Caco-2 (cell line): ENCODE data around the gene HYAL1. TPM values are rescaled to one million over a fixed set of nuclear protein-coding genes. Genes with fewer than 3 reads are reported as not detected.

Experiments used
- BruUV-seq: library from RNA; stranded (reverse); fragments of 400-500 nt; replicated peaks from 2 replicates; lab custom pipeline; 2021; lab: Mats Ljungman, UMichigan
- CTCF ChIA-PET: fragments of 300-600 bp; sonication (Branson Sonifier 250); formaldehyde crosslinking; loops from one replicate; lab custom pipeline; 2022; ENCODE audit warnings: antibody characterized with exemption; lab: Charles Lee
- POLR2A ChIA-PET: fragments of 300-600 bp; sonication (Branson Sonifier 250); formaldehyde crosslinking; loops from one replicate; lab custom pipeline; 2022; ENCODE audit warnings: antibody characterized with exemption; lab: Charles Lee
- DNase-seq, 2 experiments: peaks; one replicate each; pipeline versions ENCODE4 v3.0.0 to v3.0.0-alpha.2; 2020 to 2022
- H3K27me3 ChIP-seq: replicated peaks from 2 replicates; pipeline ENCODE4 v1.6.0; 2011; ENCODE audit warnings: low read length; ENCODE audit not compliant: control insufficient read depth, insufficient read depth
- H3K36me3 ChIP-seq: 2 replicates; pipeline ENCODE4 v1.5.1; 2011; ENCODE audit warnings: low read length; ENCODE audit not compliant: control insufficient read depth, insufficient read depth
- H3K4me1 ChIP-seq: fragments of 250-450 bp; sonication (Bioruptor Pico); 2 replicates; pipeline ENCODE4 v1.5.1; 2020; ENCODE audit warnings: mild to moderate bottlenecking
- H3K4me3 ChIP-seq: 2 replicates; pipeline ENCODE4 v1.5.1; 2011; ENCODE audit warnings: low read depth, mild to moderate bottlenecking, control low read depth, low read length
- H3K9me3 ChIP-seq: fragments of 250-450 bp; sonication (Bioruptor Pico); 2 replicates; pipeline ENCODE4 v1.5.1; 2020; ENCODE audit warnings: mild to moderate bottlenecking, moderate library complexity
- H3K27ac Mint-ChIP-seq: one replicate; pipeline ENCODE4 v1.8.0; 2022; ENCODE audit warnings: mixed read lengths; ENCODE audit not compliant: unreplicated experiment
- H3K27me3 Mint-ChIP-seq: one replicate; pipeline ENCODE4 v1.8.0; 2022; ENCODE audit warnings: mixed read lengths; ENCODE audit not compliant: insufficient read depth, unreplicated experiment
- H3K36me3 Mint-ChIP-seq: one replicate; pipeline ENCODE4 v1.8.0; 2022; ENCODE audit warnings: mild to moderate bottlenecking, mixed read lengths; ENCODE audit not compliant: insufficient read depth, unreplicated experiment
- H3K4me1 Mint-ChIP-seq: one replicate; pipeline ENCODE4 v1.8.0; 2022; ENCODE audit warnings: low read depth, mixed read lengths; ENCODE audit not compliant: unreplicated experiment
- H3K4me3 Mint-ChIP-seq: one replicate; pipeline ENCODE4 v1.8.0; 2022; ENCODE audit warnings: mild to moderate bottlenecking, moderate library complexity, mixed read lengths; ENCODE audit not compliant: unreplicated experiment
- H3K9me3 Mint-ChIP-seq: one replicate; pipeline ENCODE4 v1.8.0; 2022; ENCODE audit warnings: mixed read lengths; ENCODE audit not compliant: unreplicated experiment
- CTCF ChIP-seq, 2 experiments: fragments of 200-600 bp in 1 of 2; IDR thresholded peaks; 1 replicate in 1 of 2; 2 replicates in 1 of 2; pipeline versions ENCODE4 v1.5.1 to v1.8.0; 2011 to 2022; ENCODE audit warnings: antibody characterized with exemption in 1 of 2, control low read depth in 1 of 2, inconsistent platforms in 1 of 2, low read depth in 1 of 2, low read length in 1 of 2, mild to moderate bottlenecking in 1 of 2, moderate library complexity in 1 of 2; ENCODE audit not compliant: insufficient read depth in 1 of 2, severe bottlenecking in 1 of 2, unreplicated experiment in 1 of 2
- intact Hi-C: fragments of 100-400 bp; cut with micrococcal nuclease; formaldehyde crosslinking; loops from one replicate; pipeline ENCODE4 v1.10.0; 2022; ENCODE audit not compliant: unreplicated experiment
- total RNA-seq: library from RNA; stranded (reverse); gene quantifications from 2 replicates; pipeline ENCODE4 v1.2.3, GENCODE V29; 2022

The HYAL1 gene
- total RNA-seq, 1 experiment from 2014 or later, result 2.3 TPM

GRCh38 chr3:50271314-50271936 lies 31.9 kb downstream of the HYAL1 start:
- Mint-ChIP-seq H3K9me3 (no peaks in the 10 kb centered on the region), H3K27me3 (no peaks in the 10 kb centered on the region), H3K4me3 (peak overlapping the region; percentile 11), H3K27ac (peak overlapping the region; percentile 70), H3K36me3 (peaks cover 8% of the 10 kb centered on the region), H3K4me1 (peaks cover 39% of the 10 kb centered on the region)
- no peaks in the 10 kb centered on the region for H3K27me3 ChIP-seq
- POLR2A ChIA-PET, result interaction anchor here (1.2 kb wide), 1 partner anchor 36 kb away, joined by 4 read pairs; the partner anchor contains the start of gene GNAI2
- no peak for TF ChIP-seq CTCF (IDR thresholded peaks at IDR 0.05; ENCODE audit: insufficient read depth in 1 of 2, low read depth in 1 of 2, low read length in 1 of 2, severe bottlenecking in 1 of 2, unreplicated experiment in 1 of 2)
- intact Hi-C loops, result no loop called here
- H3K4me1 ChIP-seq, result peaks cover 59% of the 10 kb centered on the region
- H3K9me3 ChIP-seq, result no peaks in the 10 kb centered on the region
- H3K36me3 ChIP-seq, result peaks cover 2% of the 10 kb centered on the region
- DNase-seq, result peak in 1 of 2 experiments; percentile 40
- no TSS peak for BruUV-seq
- CTCF ChIA-PET, result interaction anchor here (0.8 to 2.8 kb wide), 3 partner anchors 11 to 47 kb away, joined by 3 to 10 read pairs (median 5); partner anchors contain the start of genes HYAL3 and NAA80
- no peak overlapping the region for H3K4me3 ChIP-seq

DNA sequence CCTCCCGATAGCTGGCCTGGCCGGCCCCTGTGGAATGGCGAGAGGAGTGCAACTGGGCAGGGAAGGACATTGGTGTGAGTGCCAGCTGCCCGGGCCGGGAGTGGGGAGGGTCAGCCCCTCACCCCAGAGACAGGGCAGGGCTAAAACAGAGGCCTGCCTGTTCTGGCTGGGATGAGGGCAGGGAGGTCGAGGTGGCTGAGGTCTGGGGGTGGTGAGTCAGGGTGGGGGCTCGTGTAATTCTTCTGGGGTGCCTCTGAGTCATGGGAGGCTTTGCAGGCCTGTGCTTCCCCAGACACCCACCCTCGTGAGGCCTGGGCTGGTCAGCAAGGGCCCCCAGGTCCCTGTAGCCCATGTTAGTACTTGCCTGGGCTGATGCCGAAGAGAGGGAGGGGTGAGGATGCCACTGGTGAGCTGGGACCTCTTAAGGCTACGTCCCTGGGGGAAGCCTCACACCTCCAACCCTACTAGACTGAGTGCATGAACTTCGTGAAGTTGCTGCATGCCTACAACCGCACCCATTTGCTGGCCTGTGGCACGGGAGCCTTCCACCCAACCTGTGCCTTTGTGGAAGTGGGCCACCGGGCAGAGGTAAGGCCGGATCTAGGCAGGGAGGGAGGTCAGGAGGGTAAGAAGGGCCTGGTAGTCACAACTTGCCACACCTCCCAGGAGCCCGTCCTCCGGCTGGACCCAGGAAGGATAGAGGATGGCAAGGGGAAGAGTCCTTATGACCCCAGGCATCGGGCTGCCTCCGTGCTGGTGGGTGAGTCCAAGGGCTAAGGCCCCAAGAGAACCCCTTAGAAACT lies 32.8 kb downstream of the HYAL1 start:
- no peak for TF ChIP-seq CTCF (IDR thresholded peaks at IDR 0.05; ENCODE audit: insufficient read depth in 1 of 2, low read depth in 1 of 2, low read length in 1 of 2, severe bottlenecking in 1 of 2, unreplicated experiment in 1 of 2)
- H3K4me1 ChIP-seq, result peaks cover 67% of the 10 kb centered on the region
- H3K9me3 Mint-ChIP-seq, result no peaks in the 10 kb centered on the region
- peaks cover 2% of the 10 kb centered on the region for H3K36me3 ChIP-seq
- H3K27me3 ChIP-seq, result no peaks in the 10 kb centered on the region
- H3K27ac Mint-ChIP-seq, result peak overlapping the region; percentile 70
- no peak for DNase-seq
- no peaks in the 10 kb centered on the region for H3K9me3 ChIP-seq
- intact Hi-C loops, result no loop called here
- H3K4me1 Mint-ChIP-seq, result peaks cover 44% of the 10 kb centered on the region
- no peak overlapping the region for H3K4me3 ChIP-seq
- CTCF ChIA-PET, result interaction anchor here (0.8 to 2.8 kb wide), 4 partner anchors 10 to 46 kb away, joined by 3 to 10 read pairs (median 8); partner anchors contain the start of genes HYAL3 and NAA80
- H3K36me3 Mint-ChIP-seq, result peaks cover 8% of the 10 kb centered on the region
- no peaks in the 10 kb centered on the region for H3K27me3 Mint-ChIP-seq
- no peak overlapping the region for H3K4me3 Mint-ChIP-seq
- no TSS peak for BruUV-seq
- POLR2A ChIA-PET, result interaction anchor here (1.2 kb wide), 1 partner anchor 35 kb away, joined by 4 read pairs; the partner anchor contains the start of gene GNAI2

DNA sequence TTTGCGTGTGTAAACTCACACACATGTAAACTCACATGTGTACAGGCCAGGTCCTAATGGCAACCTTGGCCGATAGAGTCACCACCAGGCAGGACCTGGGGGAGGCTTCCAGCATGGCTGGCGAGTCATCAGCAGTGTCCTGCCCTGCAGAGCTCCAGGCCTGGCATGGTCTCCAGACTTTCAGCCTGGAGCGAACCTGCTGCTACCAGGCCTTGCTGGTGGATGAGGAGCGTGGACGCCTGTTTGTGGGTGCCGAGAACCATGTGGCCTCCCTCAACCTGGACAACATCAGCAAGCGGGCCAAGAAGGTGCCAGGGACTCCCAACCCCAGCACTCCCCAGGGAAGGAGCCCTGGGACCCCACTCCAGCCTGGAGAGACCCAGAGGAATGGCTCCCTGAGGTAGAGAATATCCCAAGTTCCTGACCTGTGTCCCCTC lies 33.4 kb downstream of the HYAL1 start:
- ChIA-PET CTCF (interaction anchor here (0.6 to 1.8 kb wide), 6 partner anchors 10 to 75 kb away, joined by 3 to 10 read pairs (median 3); partner anchors contain the start of genes HYAL3 and NAA80), POLR2A (interaction anchor here (0.6 kb wide), 2 partner anchors 10 to 44 kb away, joined by 3 to 5 read pairs; no protein-coding TSS in a partner anchor)
- DNase-seq, result no peak
- Histone ChIP-seq H3K4me1 (peaks cover 74% of the 10 kb centered on the region), H3K4me3 (peak overlapping the region; percentile 33), H3K36me3 (peaks cover 2% of the 10 kb centered on the region), H3K9me3 (no peaks in the 10 kb centered on the region), H3K27me3 (no peaks in the 10 kb centered on the region)
- no TSS peak for BruUV-seq
- intact Hi-C loops, result no loop called here
- Mint-ChIP-seq H3K4me3 (peak overlapping the region; percentile 61), H3K9me3 (no peaks in the 10 kb centered on the region), H3K27me3 (no peaks in the 10 kb centered on the region), H3K36me3 (peaks cover 9% of the 10 kb centered on the region), H3K4me1 (peaks cover 48% of the 10 kb centered on the region), H3K27ac (peak overlapping the region; percentile 53)
- TF ChIP-seq CTCF (IDR thresholded peaks at IDR 0.05; ENCODE audit: insufficient read depth in 1 of 2, low read depth in 1 of 2, low read length in 1 of 2, severe bottlenecking in 1 of 2, unreplicated experiment in 1 of 2), result no peak
